ENCODE measurements around the gene RASA3. TPM values are rescaled to one million over a fixed set of nuclear protein-coding genes. Genes with fewer than 3 reads are reported as not detected.

Gene RASA3
- total RNA-seq, 1 donor from 2014 or later, result 2.9 TPM

DNA sequence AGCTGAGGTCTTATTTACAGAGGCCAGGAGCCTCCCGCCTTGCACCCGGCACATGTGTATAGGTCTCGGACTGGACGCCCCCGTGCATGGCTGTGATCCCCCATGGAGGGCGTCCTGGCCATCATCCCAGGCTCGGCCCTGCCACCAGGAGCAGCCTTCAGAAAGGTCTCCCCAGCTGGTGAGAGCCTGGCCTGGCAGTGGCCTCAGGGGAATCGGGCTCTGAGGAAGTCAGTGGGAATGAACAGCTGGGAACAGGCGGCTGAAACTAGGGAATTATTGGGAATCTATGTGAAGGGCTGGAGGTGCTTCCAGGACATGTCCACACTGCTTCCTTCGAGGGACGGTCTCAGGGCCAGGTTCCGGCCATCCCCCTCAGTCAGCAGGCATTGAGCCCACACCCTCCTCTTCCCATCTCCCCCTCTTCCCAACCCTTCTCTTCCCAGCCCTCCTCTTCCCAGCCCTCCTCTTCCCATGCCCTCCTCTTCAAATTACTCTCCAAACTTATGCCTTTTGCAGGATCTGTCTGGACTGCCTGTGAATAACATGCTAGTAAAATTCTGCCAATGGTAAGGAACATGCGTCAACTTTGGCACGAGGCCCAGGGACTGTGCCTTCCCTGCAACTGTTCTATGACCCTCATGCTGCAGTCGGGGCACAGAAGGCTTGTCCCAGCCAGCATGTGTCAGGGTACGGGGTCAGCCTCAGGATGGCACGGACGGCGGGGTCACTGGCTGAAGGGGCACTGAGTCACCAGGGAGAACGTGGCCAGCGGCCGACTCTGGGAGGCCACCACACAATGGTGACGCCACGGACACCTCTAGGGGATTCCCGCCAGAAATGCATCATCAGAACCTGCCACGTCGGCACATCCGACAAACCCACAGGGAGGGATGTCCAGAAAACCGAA is 134.3 kb downstream of the RASA3 start:
- no peak overlapping the region for H3K4me3 ChIP-seq
- no peaks in the 10 kb centered on the region for H3K36me3 ChIP-seq
- H3K9me3 Mint-ChIP-seq, result no peaks in the 10 kb centered on the region
- H3K4me1 Mint-ChIP-seq, result peaks cover 5% of the 10 kb centered on the region
- no peak overlapping the region for H2AFZ ChIP-seq (replicated peaks)
- no peak for DNase-seq (ENCODE audit: low spot score)
- no peaks in the 10 kb centered on the region for H4K20me1 ChIP-seq (ENCODE audit: low read depth)
- no peak overlapping the region for H3K4me2 ChIP-seq
- H3K27me3 ChIP-seq, result no peaks in the 10 kb centered on the region
- no peaks in the 10 kb centered on the region for H3K79me2 ChIP-seq (ENCODE audit: low read depth)
- no peaks in the 10 kb centered on the region for H3K4me1 ChIP-seq
- H3F3A ChIP-seq (ENCODE audit: low read depth), result no peaks in the 10 kb centered on the region
- peak overlapping the region; percentile 81 for H3K27ac Mint-ChIP-seq
- TF ChIP-seq EZH2 (IDR thresholded peaks at IDR 0.05) (no peak), EZH2phosphoT487 (IDR thresholded peaks at IDR 0.05) (no peak)
- TF ChIP-seq, protein P1, sequence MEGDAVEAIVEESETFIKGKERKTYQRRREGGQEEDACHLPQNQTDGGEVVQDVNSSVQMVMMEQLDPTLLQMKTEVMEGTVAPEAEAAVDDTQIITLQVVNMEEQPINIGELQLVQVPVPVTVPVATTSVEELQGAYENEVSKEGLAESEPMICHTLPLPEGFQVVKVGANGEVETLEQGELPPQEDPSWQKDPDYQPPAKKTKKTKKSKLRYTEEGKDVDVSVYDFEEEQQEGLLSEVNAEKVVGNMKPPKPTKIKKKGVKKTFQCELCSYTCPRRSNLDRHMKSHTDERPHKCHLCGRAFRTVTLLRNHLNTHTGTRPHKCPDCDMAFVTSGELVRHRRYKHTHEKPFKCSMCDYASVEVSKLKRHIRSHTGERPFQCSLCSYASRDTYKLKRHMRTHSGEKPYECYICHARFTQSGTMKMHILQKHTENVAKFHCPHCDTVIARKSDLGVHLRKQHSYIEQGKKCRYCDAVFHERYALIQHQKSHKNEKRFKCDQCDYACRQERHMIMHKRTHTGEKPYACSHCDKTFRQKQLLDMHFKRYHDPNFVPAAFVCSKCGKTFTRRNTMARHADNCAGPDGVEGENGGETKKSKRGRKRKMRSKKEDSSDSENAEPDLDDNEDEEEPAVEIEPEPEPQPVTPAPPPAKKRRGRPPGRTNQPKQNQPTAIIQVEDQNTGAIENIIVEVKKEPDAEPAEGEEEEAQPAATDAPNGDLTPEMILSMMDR (IDR thresholded peaks at IDR 0.05), result no peak
- no peaks in the 10 kb centered on the region for H3K27me3 Mint-ChIP-seq (ENCODE audit: insufficient read depth, low read depth)
- H3K4me3 Mint-ChIP-seq, result no peak overlapping the region
- no peak overlapping the region for H3K9ac ChIP-seq
- H3K36me3 Mint-ChIP-seq, result peaks cover 13% of the 10 kb centered on the region
- no peaks in the 10 kb centered on the region for H3K9me3 ChIP-seq (ENCODE audit: low read depth)
- no peak overlapping the region for H3K27ac ChIP-seq

DNA sequence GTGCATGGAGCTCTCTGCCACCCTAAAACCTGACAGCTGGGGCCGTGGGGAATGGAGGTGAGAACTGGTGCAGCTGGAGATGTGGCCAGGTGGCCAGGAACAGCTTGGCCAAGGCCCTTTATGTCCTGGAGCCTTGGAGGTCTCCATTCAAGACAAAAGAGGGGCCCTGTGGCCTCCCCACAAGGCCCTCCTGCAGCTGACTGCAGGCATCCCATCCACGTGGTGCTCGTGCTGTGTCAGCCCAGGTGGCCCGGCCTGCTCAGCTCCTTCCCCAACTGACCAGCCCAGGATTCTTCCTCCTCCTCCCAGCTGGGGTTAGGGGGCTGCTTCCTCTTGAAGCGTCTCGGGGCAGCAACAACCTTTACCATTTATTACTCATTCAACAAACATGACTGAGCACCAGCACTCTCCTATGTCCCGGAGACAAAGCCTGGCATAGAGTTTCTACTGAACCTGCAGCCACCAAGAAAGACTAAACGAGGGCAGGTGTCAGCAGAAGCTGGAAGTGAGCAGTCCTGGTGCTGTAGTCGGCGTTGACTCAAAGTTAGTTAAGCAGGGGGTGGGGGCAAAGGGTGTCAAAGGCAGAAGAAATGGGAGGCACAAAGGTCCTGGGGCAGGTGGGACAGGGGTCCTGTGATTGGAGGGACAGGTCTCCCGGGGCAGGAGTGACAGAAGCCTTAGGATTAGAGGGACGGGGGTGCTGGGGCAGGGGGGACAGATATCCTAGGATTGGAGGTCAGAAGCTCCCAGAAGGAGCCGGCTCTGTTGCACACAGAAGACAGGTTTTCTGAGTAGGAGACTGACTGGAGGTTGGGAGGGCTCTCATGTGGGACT is 135.3 kb downstream of the RASA3 start:
- Histone ChIP-seq H3K79me2 (ENCODE audit: low read depth) (no peaks in the 10 kb centered on the region), H3K27me3 (no peaks in the 10 kb centered on the region), H3K27ac (no peak overlapping the region), H2AFZ (replicated peaks) (no peak overlapping the region), H3K4me1 (no peaks in the 10 kb centered on the region), H3K36me3 (no peaks in the 10 kb centered on the region), H3K9me3 (ENCODE audit: low read depth) (no peaks in the 10 kb centered on the region), H3K9ac (no peak overlapping the region), H3F3A (ENCODE audit: low read depth) (no peaks in the 10 kb centered on the region), H3K4me3 (no peak overlapping the region), H4K20me1 (ENCODE audit: low read depth) (no peaks in the 10 kb centered on the region), H3K4me2 (no peak overlapping the region)
- no peak overlapping the region for H3K4me3 Mint-ChIP-seq
- no peak overlapping the region for H3K27ac Mint-ChIP-seq
- H3K9me3 Mint-ChIP-seq, result no peaks in the 10 kb centered on the region
- H3K27me3 Mint-ChIP-seq (ENCODE audit: insufficient read depth, low read depth), result no peaks in the 10 kb centered on the region
- TF ChIP-seq EZH2phosphoT487 (IDR thresholded peaks at IDR 0.05) (no peak), EZH2 (IDR thresholded peaks at IDR 0.05) (no peak)
- TF ChIP-seq, protein P1 (IDR thresholded peaks at IDR 0.05), result no peak
- peaks cover 17% of the 10 kb centered on the region for H3K36me3 Mint-ChIP-seq
- peaks cover 8% of the 10 kb centered on the region for H3K4me1 Mint-ChIP-seq
- DNase-seq (ENCODE audit: low spot score), result no peak

DNA sequence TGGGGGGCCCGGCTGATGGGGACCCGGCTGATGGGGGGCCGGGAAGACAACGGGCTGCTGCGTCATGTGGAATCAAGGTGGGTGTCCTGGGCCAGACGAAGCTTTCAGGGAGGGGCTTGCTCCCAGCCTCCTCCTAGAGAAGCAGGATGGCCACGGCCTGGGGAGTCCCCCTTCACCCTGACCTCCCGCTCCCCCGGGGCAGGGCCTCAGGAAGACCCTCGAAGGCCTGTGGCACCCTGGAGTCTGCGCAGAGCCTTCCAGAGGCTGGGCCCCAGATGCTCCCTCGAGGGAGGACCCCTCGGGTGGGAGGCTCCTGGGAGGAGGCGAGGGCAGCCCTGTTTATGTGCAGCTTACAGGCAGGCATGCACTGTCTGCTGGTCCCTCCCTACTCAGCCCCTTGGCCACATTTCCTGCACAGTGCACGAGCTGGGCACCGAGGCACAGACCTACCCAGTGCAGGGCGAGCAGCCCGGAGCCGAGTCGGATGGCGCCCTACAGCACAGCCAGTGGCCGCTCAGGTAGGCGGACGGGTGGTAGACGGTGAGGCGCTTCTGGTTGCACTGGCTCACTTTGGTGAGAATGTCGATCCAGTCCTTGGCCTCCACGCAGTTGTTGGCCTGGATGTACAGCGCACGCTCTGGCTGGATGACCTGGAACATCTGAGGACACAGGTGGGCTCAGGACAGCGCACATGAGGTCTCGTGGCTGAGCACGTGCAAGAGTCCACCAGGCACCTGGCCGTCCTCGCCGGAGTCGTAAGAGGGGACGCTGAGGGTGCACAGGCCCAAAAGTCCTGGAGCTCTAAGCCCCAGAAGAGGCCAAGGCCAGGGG is 136.1 kb downstream of the RASA3 start:
- Histone ChIP-seq H3K9me3 (ENCODE audit: low read depth) (no peaks in the 10 kb centered on the region), H3K4me2 (no peak overlapping the region), H3K79me2 (ENCODE audit: low read depth) (no peaks in the 10 kb centered on the region), H3K9ac (no peak overlapping the region), H3K27ac (no peak overlapping the region), H3K4me1 (no peaks in the 10 kb centered on the region), H3K36me3 (no peaks in the 10 kb centered on the region), H3F3A (ENCODE audit: low read depth) (peaks cover 3% of the 10 kb centered on the region), H3K27me3 (no peaks in the 10 kb centered on the region), H2AFZ (replicated peaks) (no peak overlapping the region), H4K20me1 (ENCODE audit: low read depth) (no peaks in the 10 kb centered on the region), H3K4me3 (no peak overlapping the region)
- Mint-ChIP-seq H3K4me1 (peaks cover 8% of the 10 kb centered on the region), H3K36me3 (peaks cover 20% of the 10 kb centered on the region), H3K27ac (no peak overlapping the region), H3K27me3 (ENCODE audit: insufficient read depth, low read depth) (no peaks in the 10 kb centered on the region), H3K9me3 (no peaks in the 10 kb centered on the region), H3K4me3 (no peak overlapping the region)
- DNase-seq (ENCODE audit: low spot score), result no peak
- TF ChIP-seq EZH2 (IDR thresholded peaks at IDR 0.05), result no peak
- no peak for TF ChIP-seq EZH2phosphoT487 (IDR thresholded peaks at IDR 0.05)
- TF ChIP-seq, protein P1 (IDR thresholded peaks at IDR 0.05), result no peak

Measured in neural progenitor cell (in vitro differentiated cells).